GM23338 (cell line): Measurements from ENCODE around the gene ACOXL.

Experiments used
- CREB1 ChIP-seq: fragments of 250-450 bp; sonication (Bioruptor Pico); IDR thresholded peaks from 2 replicates; pipeline ENCODE4 v1.5.0; 2020; ENCODE audit warnings: low read depth, mild to moderate bottlenecking, moderate library complexity
- CTCF ChIP-seq, 2 experiments: fragments of 200-600 bp in 1 of 2; sonication (generic) in 1 of 2; conservative IDR thresholded peaks; 2 replicates each; pipeline versions ENCODE4 v1.5.1 to v1.6.1; 2016 to 2017; ENCODE audit warnings: antibody characterized with exemption in 2 of 2, low read depth in 2 of 2, mild to moderate bottlenecking in 2 of 2, moderate library complexity in 1 of 2
- ETS1 ChIP-seq: IDR thresholded peaks from 2 replicates; pipeline ENCODE4 v1.6.1; 2016; ENCODE audit warnings: antibody characterized with exemption
- EZH2 ChIP-seq: fragments of 200-600 bp; sonication (generic); IDR thresholded peaks from one replicate; pipeline ENCODE4 v1.8.0; 2017; ENCODE audit warnings: antibody characterized with exemption, mild to moderate bottlenecking, low read depth; ENCODE audit not compliant: unreplicated experiment
- EZH2phosphoT487 ChIP-seq: fragments of 200-600 bp; sonication (generic); IDR thresholded peaks from one replicate; pipeline ENCODE4 v1.8.1; 2018; ENCODE audit warnings: antibody characterized with exemption; ENCODE audit not compliant: unreplicated experiment
- JUNB ChIP-seq: IDR thresholded peaks from one replicate; pipeline ENCODE4 v1.6.1; 2016; ENCODE audit warnings: antibody characterized with exemption; ENCODE audit not compliant: unreplicated experiment
- NANOG ChIP-seq: IDR thresholded peaks from 2 replicates; pipeline ENCODE4 v1.6.1; 2016; ENCODE audit warnings: antibody characterized with exemption, borderline replicate concordance
- POLR2AphosphoS5 ChIP-seq: IDR thresholded peaks from 2 replicates; pipeline ENCODE4 v1.6.1; 2016; ENCODE audit warnings: antibody characterized with exemption, low read depth
- REST ChIP-seq: IDR thresholded peaks from one replicate; pipeline ENCODE4 v1.6.1; 2018; ENCODE audit warnings: antibody characterized with exemption; ENCODE audit not compliant: unreplicated experiment
- STAT1 ChIP-seq: IDR thresholded peaks from one replicate; pipeline ENCODE4 v1.6.1; 2016; ENCODE audit warnings: antibody characterized with exemption; ENCODE audit not compliant: unreplicated experiment
- ZNF114 ChIP-seq: fragments of 250-450 bp; sonication (Bioruptor Pico); IDR thresholded peaks from 2 replicates; pipeline ENCODE4 v1.5.0; 2020; ENCODE audit warnings: mild to moderate bottlenecking, moderate library complexity
- ZNF331 ChIP-seq: fragments of 250-450 bp; sonication (Bioruptor Pico); IDR thresholded peaks from 2 replicates; pipeline ENCODE4 v1.5.0; 2020; ENCODE audit warnings: low read depth, mild to moderate bottlenecking, moderate library complexity
- ZNF462 ChIP-seq: fragments of 250-450 bp; sonication (Bioruptor Pico); IDR thresholded peaks from 2 replicates; pipeline ENCODE4 v1.5.0; 2020; ENCODE audit warnings: mild to moderate bottlenecking, moderate library complexity

GRCh38 chr2:111160758-111161157, 428.4 kb downstream of the ACOXL start:
- no peak for TF ChIP-seq CTCF (conservative IDR thresholded peaks at IDR 0.05; ENCODE audit: low read depth in 2 of 2)
- no peak for TF ChIP-seq EZH2
- no peak for TF ChIP-seq CREB1 (CRISPR knock-in tag)
- TF ChIP-seq EZH2phosphoT487, result no peak
- no peak for TF ChIP-seq ZNF114 (CRISPR knock-in tag)
- TF ChIP-seq REST, result no peak
- TF ChIP-seq POLR2AphosphoS5, result no peak
- TF ChIP-seq NANOG, result no peak
- TF ChIP-seq ETS1, result no peak
- TF ChIP-seq JUNB, result no peak
- TF ChIP-seq ZNF331, result no peak
- TF ChIP-seq STAT1, result no peak
- TF ChIP-seq ZNF462, result no peak
